ENCODE measurements around the gene CFAP298. TPM values are rescaled to one million over a fixed set of nuclear protein-coding genes. Genes with fewer than 3 reads are reported as not detected.

The CFAP298 gene
- total and polyA plus RNA-seq, 7 experiments from 2014 or later: 16.8 to 64.3 (median 31.4) TPM

DNA sequence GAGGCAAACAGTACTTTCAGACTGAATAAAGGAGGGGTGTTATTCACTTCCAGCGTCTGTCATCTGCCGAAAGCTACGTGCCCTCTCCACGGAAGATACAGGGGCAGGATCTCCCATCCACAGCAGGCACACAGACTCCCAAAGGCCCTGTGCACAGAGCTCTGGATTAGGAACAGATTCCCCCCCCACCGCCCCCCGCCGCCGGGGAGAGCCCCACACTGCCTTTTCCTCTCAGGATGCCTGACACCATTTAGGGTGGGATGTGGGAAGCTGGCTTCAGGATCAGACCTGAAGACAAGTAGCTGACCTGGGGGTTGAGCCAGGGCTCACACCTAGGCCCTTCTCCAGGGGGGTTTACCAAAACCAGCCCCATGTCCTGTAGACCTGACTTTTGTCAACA is 18.5 kb downstream of the CFAP298 start:
- ATAC-seq: no peak
- Mint-ChIP-seq H3K27ac (peak overlapping the region in 1 of 9 donors; percentile 23), H3K9me3 (no peaks in the 10 kb centered on the region), H3K4me3 (no peak overlapping the region), H3K27me3 (no peaks in the 10 kb centered on the region), H3K4me1 (peaks cover 0 to 3% (median 0%) of the 10 kb centered on the region in 7 donors), H3K36me3 (peaks cover 0 to 1% (median 0%) of the 10 kb centered on the region in 5 donors)
- Histone ChIP-seq H3K36me3 (ENCODE audit: control insufficient read depth in 2 of 3, insufficient read depth in 3 of 3, low read length in 3 of 3) (no peaks in the 10 kb centered on the region), H3K27ac (ENCODE audit: low read depth, low read length) (no peak overlapping the region), H3K9me3 (ENCODE audit: control insufficient read depth in 2 of 3, low read length in 3 of 3) (no peaks in the 10 kb centered on the region), H3K4me3 (ENCODE audit: low read length) (no peak overlapping the region), H3K4me1 (ENCODE audit: control insufficient read depth in 2 of 2, insufficient read depth in 2 of 2, low read length in 2 of 2) (no peaks in the 10 kb centered on the region), H3K27me3 (ENCODE audit: control insufficient read depth in 2 of 2, insufficient read depth in 2 of 2, low read length in 2 of 2) (no peaks in the 10 kb centered on the region)
- ChIA-PET CTCF (interaction anchor here (0.8 kb wide), 1 partner anchor 321 kb away, joined by 3 read pairs; no protein-coding TSS in a partner anchor), POLR2A (no interaction called here)
- intact Hi-C loops (cut with micrococcal nuclease): no loop called here
- DNase-seq: no peak

GRCh38 chr21:32592929-32593502 is 19.2 kb downstream of the CFAP298 start:
- no peak overlapping the region for H3K4me3 Mint-ChIP-seq
- Histone ChIP-seq H3K36me3 (ENCODE audit: control insufficient read depth in 2 of 3, insufficient read depth in 3 of 3, low read length in 3 of 3) (no peaks in the 10 kb centered on the region), H3K27me3 (ENCODE audit: control insufficient read depth in 2 of 2, insufficient read depth in 2 of 2, low read length in 2 of 2) (no peaks in the 10 kb centered on the region), H3K4me1 (ENCODE audit: control insufficient read depth in 2 of 2, insufficient read depth in 2 of 2, low read length in 2 of 2) (no peaks in the 10 kb centered on the region), H3K9me3 (ENCODE audit: control insufficient read depth in 2 of 3, low read length in 3 of 3) (no peaks in the 10 kb centered on the region), H3K4me3 (ENCODE audit: low read length) (no peak overlapping the region), H3K27ac (ENCODE audit: low read depth, low read length) (no peak overlapping the region)
- ChIA-PET CTCF (interaction anchor here (0.8 kb wide), 1 partner anchor 320 kb away, joined by 3 read pairs; no protein-coding TSS in a partner anchor), POLR2A (no interaction called here)
- no peak overlapping the region for H3K27ac Mint-ChIP-seq
- DNase-seq (no peak), ATAC-seq (no peak)
- H3K36me3 Mint-ChIP-seq: peaks cover 0 to 1% (median 0%) of the 10 kb centered on the region in 5 donors
- H3K27me3 Mint-ChIP-seq: no peaks in the 10 kb centered on the region
- no peaks in the 10 kb centered on the region for H3K9me3 Mint-ChIP-seq
- H3K4me1 Mint-ChIP-seq: peaks cover 0 to 3% (median 0%) of the 10 kb centered on the region in 7 donors
- intact Hi-C loops (cut with micrococcal nuclease): no loop called here

GRCh38 chr21:32590130-32590529 is 22.0 kb downstream of the CFAP298 start:
- H3K4me1 ChIP-seq (ENCODE audit: control insufficient read depth in 2 of 2, insufficient read depth in 2 of 2, low read length in 2 of 2): no peaks in the 10 kb centered on the region
- no peak overlapping the region for H3K27ac ChIP-seq (ENCODE audit: low read depth, low read length)
- Mint-ChIP-seq H3K36me3 (peaks cover 0 to 4% (median 0%) of the 10 kb centered on the region in 5 donors), H3K9me3 (no peaks in the 10 kb centered on the region), H3K4me3 (no peak overlapping the region), H3K27me3 (peaks cover 0 to 4% (median 0%) of the 10 kb centered on the region in 5 donors), H3K4me1 (no peaks in the 10 kb centered on the region), H3K27ac (no peak overlapping the region)
- H3K36me3 ChIP-seq (ENCODE audit: control insufficient read depth in 2 of 3, insufficient read depth in 3 of 3, low read length in 3 of 3): no peaks in the 10 kb centered on the region
- ChIA-PET CTCF (interaction anchor here (1.4 kb wide), 1 partner anchor 10 kb away, joined by 6 read pairs; no protein-coding TSS in a partner anchor), POLR2A (no interaction called here)
- H3K27me3 ChIP-seq (ENCODE audit: control insufficient read depth in 2 of 2, insufficient read depth in 2 of 2, low read length in 2 of 2): no peaks in the 10 kb centered on the region
- H3K4me3 ChIP-seq (ENCODE audit: low read length): no peak overlapping the region
- DNase-seq (no peak), ATAC-seq (no peak)
- no peaks in the 10 kb centered on the region for H3K9me3 ChIP-seq (ENCODE audit: control insufficient read depth in 2 of 3, low read length in 3 of 3)
- intact Hi-C loops (cut with micrococcal nuclease): no loop called here

GRCh38 chr21:32587651-32588050 is 24.5 kb downstream of the CFAP298 start:
- POLR2A ChIA-PET: no interaction called here
- Histone ChIP-seq H3K4me1 (ENCODE audit: control insufficient read depth in 2 of 2, insufficient read depth in 2 of 2, low read length in 2 of 2) (no peaks in the 10 kb centered on the region), H3K9me3 (ENCODE audit: control insufficient read depth in 2 of 3, low read length in 3 of 3) (no peaks in the 10 kb centered on the region), H3K27ac (ENCODE audit: low read depth, low read length) (no peak overlapping the region), H3K36me3 (ENCODE audit: control insufficient read depth in 2 of 3, insufficient read depth in 3 of 3, low read length in 3 of 3) (no peaks in the 10 kb centered on the region), H3K4me3 (ENCODE audit: low read length) (no peak overlapping the region), H3K27me3 (ENCODE audit: control insufficient read depth in 2 of 2, insufficient read depth in 2 of 2, low read length in 2 of 2) (no peaks in the 10 kb centered on the region)
- DNase-seq (no peak), ATAC-seq (no peak)
- no peak overlapping the region for H3K27ac Mint-ChIP-seq
- peaks cover 0 to 4% (median 0%) of the 10 kb centered on the region in 5 donors for H3K36me3 Mint-ChIP-seq
- H3K4me1 Mint-ChIP-seq: peaks cover 0 to 6% (median 0%) of the 10 kb centered on the region in 7 donors
- CTCF ChIA-PET: no interaction called here
- intact Hi-C loops (cut with micrococcal nuclease): no loop called here
- H3K9me3 Mint-ChIP-seq: no peaks in the 10 kb centered on the region
- peaks cover 0 to 4% (median 0%) of the 10 kb centered on the region in 5 donors for H3K27me3 Mint-ChIP-seq
- H3K4me3 Mint-ChIP-seq: no peak overlapping the region

- Mint-ChIP-seq H3K27me3 (peaks cover 0 to 4% (median 0%) of the 10 kb centered on the region in 5 donors), H3K36me3 (peaks cover 0 to 4% (median 0%) of the 10 kb centered on the region in 5 donors), H3K4me3 (no peak overlapping the region), H3K27ac (no peak overlapping the region), H3K9me3 (no peaks in the 10 kb centered on the region), H3K4me1 (peaks cover 0 to 6% (median 0%) of the 10 kb centered on the region in 7 donors)
- ATAC-seq (no peak), DNase-seq (no peak)
- no peaks in the 10 kb centered on the region for H3K4me1 ChIP-seq (ENCODE audit: control insufficient read depth in 2 of 2, insufficient read depth in 2 of 2, low read length in 2 of 2)
- H3K36me3 ChIP-seq (ENCODE audit: control insufficient read depth in 2 of 3, insufficient read depth in 3 of 3, low read length in 3 of 3): no peaks in the 10 kb centered on the region
- CTCF ChIA-PET: no interaction called here
- H3K4me3 ChIP-seq (ENCODE audit: low read length): no peak overlapping the region
- H3K9me3 ChIP-seq (ENCODE audit: control insufficient read depth in 2 of 3, low read length in 3 of 3): no peaks in the 10 kb centered on the region
- intact Hi-C loops (cut with micrococcal nuclease): no loop called here
- no peaks in the 10 kb centered on the region for H3K27me3 ChIP-seq (ENCODE audit: control insufficient read depth in 2 of 2, insufficient read depth in 2 of 2, low read length in 2 of 2)
- POLR2A ChIA-PET: no interaction called here
- H3K27ac ChIP-seq (ENCODE audit: low read depth, low read length): no peak overlapping the region
Measured at GRCh38 chr21:32587120-32587519, 25.1 kb downstream of the CFAP298 start.

DNA sequence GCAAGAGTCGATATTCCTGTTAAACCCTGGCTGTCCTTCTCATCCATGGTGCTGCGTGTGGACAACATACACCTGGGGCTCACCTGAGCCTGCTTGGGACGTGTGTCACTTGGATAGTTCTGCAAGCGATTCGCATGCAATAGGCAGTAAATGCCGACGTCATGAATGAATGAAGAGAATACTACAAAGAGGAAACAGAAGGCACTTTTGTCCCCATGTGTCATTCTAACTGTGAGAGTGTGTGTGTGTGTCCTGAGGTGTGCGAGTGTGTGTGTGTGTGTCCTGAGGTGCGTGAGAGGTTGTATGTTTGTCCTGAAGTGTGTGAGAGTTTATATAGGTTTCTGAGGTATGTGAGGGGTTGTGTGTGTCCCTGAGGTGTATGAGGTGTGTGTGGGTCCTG is 26.2 kb downstream of the CFAP298 start:
- POLR2A ChIA-PET: no interaction called here
- H3K9me3 ChIP-seq (ENCODE audit: control insufficient read depth in 2 of 3, low read length in 3 of 3): no peaks in the 10 kb centered on the region
- no peak for DNase-seq

More for the DNA sequence above, 26.2 kb downstream of the CFAP298 start:
- Histone ChIP-seq H3K36me3 (ENCODE audit: control insufficient read depth in 2 of 3, insufficient read depth in 3 of 3, low read length in 3 of 3) (no peaks in the 10 kb centered on the region), H3K27ac (ENCODE audit: low read depth, low read length) (no peak overlapping the region), H3K4me3 (ENCODE audit: low read length) (no peak overlapping the region), H3K4me1 (ENCODE audit: control insufficient read depth in 2 of 2, insufficient read depth in 2 of 2, low read length in 2 of 2) (no peaks in the 10 kb centered on the region), H3K27me3 (ENCODE audit: control insufficient read depth in 2 of 2, insufficient read depth in 2 of 2, low read length in 2 of 2) (no peaks in the 10 kb centered on the region)
- Mint-ChIP-seq H3K9me3 (no peaks in the 10 kb centered on the region), H3K36me3 (peaks cover 0 to 4% (median 0%) of the 10 kb centered on the region in 5 donors), H3K27me3 (peaks cover 0 to 4% (median 0%) of the 10 kb centered on the region in 5 donors), H3K4me1 (peaks cover 0 to 6% (median 0%) of the 10 kb centered on the region in 7 donors), H3K27ac (no peak overlapping the region), H3K4me3 (no peak overlapping the region)
- CTCF ChIA-PET: no interaction called here
- intact Hi-C loops (cut with micrococcal nuclease): no loop called here
- ATAC-seq: no peak
